NCI-H2196 (cell line): Measurements from ENCODE around the gene TRIM56.
"Not testable (repeated sequence)": the region's sequence is repeated elsewhere in the genome, so short reads cannot be mapped to it uniquely, and the experiment has no call there.

Experiments
- DNase-seq: peaks from one replicate; lab custom pipeline; 2025; ENCODE audit not compliant: unreplicated experiment; lab: John Stamatoyannopoulos, UW

Gene TRIM56, protein sequence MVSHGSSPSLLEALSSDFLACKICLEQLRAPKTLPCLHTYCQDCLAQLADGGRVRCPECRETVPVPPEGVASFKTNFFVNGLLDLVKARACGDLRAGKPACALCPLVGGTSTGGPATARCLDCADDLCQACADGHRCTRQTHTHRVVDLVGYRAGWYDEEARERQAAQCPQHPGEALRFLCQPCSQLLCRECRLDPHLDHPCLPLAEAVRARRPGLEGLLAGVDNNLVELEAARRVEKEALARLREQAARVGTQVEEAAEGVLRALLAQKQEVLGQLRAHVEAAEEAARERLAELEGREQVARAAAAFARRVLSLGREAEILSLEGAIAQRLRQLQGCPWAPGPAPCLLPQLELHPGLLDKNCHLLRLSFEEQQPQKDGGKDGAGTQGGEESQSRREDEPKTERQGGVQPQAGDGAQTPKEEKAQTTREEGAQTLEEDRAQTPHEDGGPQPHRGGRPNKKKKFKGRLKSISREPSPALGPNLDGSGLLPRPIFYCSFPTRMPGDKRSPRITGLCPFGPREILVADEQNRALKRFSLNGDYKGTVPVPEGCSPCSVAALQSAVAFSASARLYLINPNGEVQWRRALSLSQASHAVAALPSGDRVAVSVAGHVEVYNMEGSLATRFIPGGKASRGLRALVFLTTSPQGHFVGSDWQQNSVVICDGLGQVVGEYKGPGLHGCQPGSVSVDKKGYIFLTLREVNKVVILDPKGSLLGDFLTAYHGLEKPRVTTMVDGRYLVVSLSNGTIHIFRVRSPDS

DNA sequence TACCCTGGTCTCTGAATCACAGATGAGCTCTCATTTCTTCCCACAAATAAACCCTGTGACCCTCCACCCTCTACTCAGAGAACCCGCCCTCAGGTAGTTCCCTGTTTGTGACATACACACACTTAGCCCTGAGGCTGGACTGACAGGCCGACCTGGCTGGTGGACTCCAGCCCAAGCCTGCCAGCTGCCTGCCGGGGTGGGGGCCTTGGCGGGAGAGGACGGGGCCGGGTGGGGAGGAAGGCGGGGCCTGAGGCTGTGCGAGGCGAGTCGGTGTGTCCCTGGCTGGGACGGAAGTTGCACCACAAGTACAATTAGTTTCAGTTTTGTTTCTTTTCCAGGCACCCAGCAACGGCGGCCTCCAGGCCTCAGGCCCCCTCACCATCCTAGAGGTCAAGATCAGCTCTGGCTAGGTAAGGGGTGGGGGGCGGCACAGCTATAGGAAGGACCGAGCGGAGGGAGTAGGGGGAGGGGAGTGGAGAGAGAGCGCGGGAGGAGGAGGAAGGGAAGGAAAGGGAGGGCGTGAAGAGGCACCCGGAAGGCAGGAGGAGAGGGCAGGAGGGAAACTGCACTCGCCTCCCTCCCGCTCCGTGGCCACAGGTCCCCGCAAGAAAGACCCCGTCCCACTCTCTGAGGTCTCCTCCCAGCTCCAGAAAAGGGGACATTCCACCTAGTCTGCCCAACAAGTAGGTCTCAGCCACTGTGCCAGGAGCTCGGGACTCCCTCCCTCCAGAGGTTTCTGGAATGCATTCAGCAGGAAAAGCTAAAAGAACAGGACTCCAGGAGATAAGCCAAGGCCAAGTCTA, at the start of gene TRIM56:
TRIM56 (plus strand) TSS at position 320 of the 803 bp plus-strand sequence. CDS start 1,832 bp downstream, outside the sequence.
- peak; percentile 92 for DNase-seq

GRCh38 chr7:101035941-101036340, 49.3 kb upstream of the TRIM56 start:
- no peak for DNase-seq

- DNase-seq, result not testable (repeated sequence)
These were observed 44.0 kb upstream of the TRIM56 start for GRCh38 chr7:101041283-101041682.

GRCh38 chr7:101058355-101058754, 26.9 kb upstream of the TRIM56 start:
- DNase-seq, result no peak

- no peak for DNase-seq
These were observed 25.7 kb upstream of the TRIM56 start for GRCh38 chr7:101059620-101059942.

GRCh38 chr7:101060992-101061391, 24.3 kb upstream of the TRIM56 start:
- no peak for DNase-seq

- not testable (repeated sequence) for DNase-seq
These were observed 21.1 kb upstream of the TRIM56 start for GRCh38 chr7:101064176-101064550.

DNA sequence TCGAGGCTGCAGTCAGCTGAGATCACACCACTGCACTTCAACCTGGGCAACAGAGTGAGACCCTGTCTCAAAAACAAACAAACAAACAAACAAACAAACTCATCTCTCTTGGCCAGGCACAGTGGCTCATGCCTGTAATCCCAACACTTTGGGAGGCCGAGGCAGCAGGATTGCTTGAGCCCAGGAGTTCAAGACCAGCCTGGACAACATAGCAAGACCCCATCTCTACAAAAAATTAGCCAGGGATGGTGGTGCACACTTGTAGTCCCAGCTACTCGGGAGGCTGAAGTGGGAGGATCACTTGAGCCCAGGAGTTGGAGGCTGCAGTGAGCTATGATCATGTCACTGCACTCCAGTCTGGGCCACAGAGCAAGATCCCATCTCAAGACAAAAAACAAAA, 20.1 kb upstream of the TRIM56 start:
- not testable (repeated sequence) for DNase-seq

DNA sequence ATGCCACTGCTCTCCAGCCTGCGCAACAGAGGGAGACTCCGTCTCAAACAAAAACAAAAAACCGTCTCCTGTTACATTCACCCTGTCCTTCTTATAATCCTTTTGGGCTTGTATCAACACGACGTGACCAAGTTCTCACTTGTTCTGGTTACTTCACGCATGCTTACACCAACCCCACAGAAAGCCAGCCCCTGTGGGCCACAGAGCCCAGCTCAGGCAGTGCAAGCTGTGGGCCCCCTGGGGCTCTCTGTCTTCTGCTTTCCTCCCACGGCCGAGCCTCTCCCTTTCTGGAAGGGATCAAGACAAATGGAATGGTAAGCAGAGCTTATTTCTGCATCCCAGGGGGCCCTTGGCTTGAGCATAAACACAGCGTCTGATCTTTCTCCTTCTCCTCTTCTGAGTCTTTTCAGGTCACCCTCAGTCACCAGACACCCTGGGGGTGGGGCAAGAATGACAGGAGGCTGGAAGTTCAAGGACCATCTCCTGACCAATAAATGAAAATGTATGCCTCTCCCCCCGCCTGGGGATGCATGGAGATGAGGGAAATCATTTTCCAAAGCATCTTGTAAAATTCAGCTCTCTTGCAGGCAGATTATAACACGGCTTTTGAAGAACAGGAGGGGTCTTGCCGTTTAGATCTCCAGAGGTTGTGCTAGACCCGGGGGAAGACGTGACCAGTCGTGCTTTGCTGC, 19.0 kb upstream of the TRIM56 start:
- DNase-seq, result no peak

DNA sequence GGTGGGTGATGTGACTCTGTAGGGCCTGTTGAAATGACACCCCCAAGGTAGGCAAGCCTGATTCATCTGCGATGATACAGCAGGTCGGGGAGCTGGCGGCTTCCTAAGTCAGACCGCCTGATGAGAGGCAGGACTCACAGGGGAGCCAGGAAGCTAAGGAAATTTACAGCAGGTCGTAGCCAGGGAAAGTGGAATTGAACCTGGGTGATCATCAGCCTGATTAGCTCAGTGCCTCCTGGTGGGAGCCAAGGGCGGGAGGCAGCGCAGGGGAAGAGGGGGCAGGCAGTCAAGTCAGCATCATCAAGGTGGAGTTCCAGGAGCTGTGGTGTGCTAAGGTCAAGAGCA, 18.5 kb upstream of the TRIM56 start:
- DNase-seq, result no peak

- DNase-seq, result no peak
These were observed 16.9 kb upstream of the TRIM56 start for GRCh38 chr7:101068401-101068800.

- DNase-seq, result not testable (repeated sequence)
These were observed 13.7 kb upstream of the TRIM56 start for GRCh38 chr7:101071362-101072104.

- DNase-seq, result no peak
These were observed 9.6 kb upstream of the TRIM56 start for GRCh38 chr7:101075646-101076045.

GRCh38 chr7:101076183-101076582, 9.1 kb upstream of the TRIM56 start:
- not testable (repeated sequence) for DNase-seq

- peak; percentile 91 for DNase-seq
These were observed 7.8 kb upstream of the TRIM56 start for GRCh38 chr7:101077303-101078086.

DNA sequence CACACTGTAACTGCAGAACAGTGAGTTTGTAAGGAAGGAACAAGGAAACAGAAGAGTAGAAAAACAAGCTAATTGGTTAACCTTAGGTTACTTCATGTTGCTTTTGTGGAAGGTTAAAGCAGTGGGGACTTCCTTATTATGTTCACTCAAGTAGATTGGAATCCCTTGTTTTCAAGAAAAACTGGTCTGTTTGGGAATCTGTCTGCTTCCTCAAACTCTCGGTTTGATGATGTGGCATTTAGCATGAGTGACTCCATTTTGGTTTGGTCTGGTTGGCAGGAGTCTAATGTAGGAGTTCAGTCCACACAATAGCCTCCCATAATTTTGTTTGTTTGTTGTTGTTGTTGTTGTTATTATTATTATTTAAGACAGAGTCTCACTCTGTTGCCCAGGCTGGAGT, 3.8 kb upstream of the TRIM56 start:
- no peak for DNase-seq

DNA sequence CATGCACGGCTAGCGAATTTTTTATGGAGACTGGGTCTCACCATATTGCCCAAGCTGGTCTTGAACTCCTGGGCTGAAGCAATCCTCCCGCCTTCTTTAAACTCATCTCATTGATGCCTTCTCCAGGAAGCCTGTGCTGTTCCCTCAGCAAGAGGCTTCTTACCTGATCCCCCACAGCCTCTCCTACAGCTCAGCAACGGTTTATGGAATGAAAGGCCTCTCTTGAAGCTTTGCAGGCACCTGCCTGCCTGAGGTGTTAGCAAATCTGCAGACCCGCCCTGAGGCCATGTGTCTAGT, 468 bp upstream of the TRIM56 start:
- DNase-seq, result no peak

- no peak for DNase-seq
These were observed 2.2 kb downstream of the TRIM56 start for GRCh38 chr7:101087334-101088068.

DNA sequence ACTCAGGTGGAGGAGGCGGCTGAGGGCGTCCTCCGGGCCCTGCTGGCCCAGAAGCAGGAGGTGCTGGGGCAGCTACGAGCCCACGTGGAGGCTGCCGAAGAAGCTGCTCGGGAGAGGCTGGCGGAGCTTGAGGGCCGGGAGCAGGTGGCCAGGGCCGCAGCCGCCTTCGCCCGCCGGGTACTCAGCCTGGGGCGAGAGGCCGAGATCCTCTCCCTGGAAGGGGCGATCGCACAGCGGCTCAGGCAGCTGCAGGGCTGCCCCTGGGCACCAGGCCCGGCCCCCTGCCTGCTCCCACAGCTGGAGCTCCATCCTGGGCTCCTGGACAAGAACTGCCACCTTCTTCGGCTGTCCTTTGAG, 2.8 kb downstream of the TRIM56 start:
- no peak for DNase-seq
